Ishikawa (cell line): ENCODE measurements around the gene VAMP8.

ENCODE experiments used
- CEBPB ChIP-seq: IDR thresholded peaks from 2 replicates; pipeline ENCODE4 v1.6.1; 2012
- CREB1 ChIP-seq: IDR thresholded peaks from 2 replicates; pipeline ENCODE4 v1.6.1; 2012; ENCODE audit warnings: low read depth
- EGR1 ChIP-seq: IDR thresholded peaks from 2 replicates; pipeline ENCODE4 v1.6.1; 2012
- EP300 ChIP-seq: IDR thresholded peaks from 2 replicates; pipeline ENCODE4 v1.6.1; 2012; ENCODE audit warnings: borderline replicate concordance
- FOXM1 ChIP-seq: IDR thresholded peaks from 2 replicates; pipeline ENCODE4 v1.6.1; 2012; ENCODE audit warnings: low read depth, borderline replicate concordance
- MAX ChIP-seq: IDR thresholded peaks from 2 replicates; pipeline ENCODE4 v1.6.1; 2012
- NFIC ChIP-seq: IDR thresholded peaks from 2 replicates; pipeline ENCODE4 v1.6.1; 2012
- RAD21 ChIP-seq: IDR thresholded peaks from 2 replicates; pipeline ENCODE4 v1.6.1; 2012; ENCODE audit warnings: low read depth
- REST ChIP-seq: IDR thresholded peaks from 2 replicates; pipeline ENCODE4 v1.6.1; 2012; ENCODE audit warnings: low read depth, mild to moderate bottlenecking
- TAF1 ChIP-seq: IDR thresholded peaks from 2 replicates; pipeline ENCODE4 v1.6.1; 2012; ENCODE audit warnings: low read depth, mild to moderate bottlenecking
- TCF12 ChIP-seq: IDR thresholded peaks from 2 replicates; pipeline ENCODE4 v1.6.1; 2012; ENCODE audit warnings: low read depth
- TEAD4 ChIP-seq: IDR thresholded peaks from 2 replicates; pipeline ENCODE4 v1.6.1; 2012
- USF1 ChIP-seq: IDR thresholded peaks from 2 replicates; pipeline ENCODE4 v1.6.1; 2012
- YY1 ChIP-seq: IDR thresholded peaks from 2 replicates; pipeline ENCODE4 v1.6.1; 2012; ENCODE audit warnings: low read depth
- ZBTB7A ChIP-seq: IDR thresholded peaks from 2 replicates; pipeline ENCODE4 v1.6.1; 2012; ENCODE audit warnings: low read depth

Gene VAMP8

GRCh38 chr2:85589982-85590791 lies 12.8 kb downstream of the VAMP8 start:
- no peak for TF ChIP-seq NFIC

GRCh38 chr2:85590950-85591349 lies 13.6 kb downstream of the VAMP8 start:
- TF ChIP-seq TEAD4 (no peak), TCF12 (no peak), CREB1 (no peak), ZBTB7A (no peak), NFIC (no peak; the same call in 1 of the 2 replicates), MAX (no peak), EGR1 (no peak), TAF1 (no peak)

- TF ChIP-seq NFIC (no peak), CREB1 (no peak), RAD21 (no peak), TAF1 (no peak), YY1 (no peak), TCF12 (no peak), CEBPB (no peak), REST (no peak), EP300 (no peak), MAX (no peak), FOXM1 (no peak), USF1 (no peak), ZBTB7A (no peak), EGR1 (no peak), TEAD4 (no peak)
These were observed 14.2 kb downstream of the VAMP8 start for GRCh38 chr2:85591563-85591962.

- no peak for TF ChIP-seq FOXM1
- TF ChIP-seq TCF12 = no peak
- no peak for TF ChIP-seq CREB1
These were observed 15.6 kb downstream of the VAMP8 start for GRCh38 chr2:85593023-85593422.

- TF ChIP-seq TCF12 (no peak), REST (no peak), RAD21 (no peak), EGR1 (no peak), FOXM1 (no peak), YY1 (no peak), USF1 (no peak), CREB1 (no peak), TEAD4 (no peak), EP300 (no peak), CEBPB (no peak), NFIC (no peak), ZBTB7A (no peak), TAF1 (no peak)
These were observed 17.4 kb downstream of the VAMP8 start for GRCh38 chr2:85594715-85595300.

- TF ChIP-seq CREB1 (peak; percentile 51; the same call in 1 of the 2 replicates), USF1 (peak; percentile 94), NFIC (peak; percentile 77), TEAD4 (peak; percentile 53; the same call in 1 of the 2 replicates), TAF1 (peak; percentile 76), MAX (peak; percentile 29), YY1 (peak; percentile 93), FOXM1 (no peak), CEBPB (no peak), RAD21 (no peak)
These were observed 18.1 kb downstream of the VAMP8 start, which contains the start of gene RNF181 for GRCh38 chr2:85595301-85596025. RNF181 (plus strand) TSS chr2:85595745; CDS start chr2:85595764, 19 bp downstream.
